H1 (cell line): ENCODE measurements around the gene XPNPEP2. TPM values are rescaled to one million over a fixed set of nuclear protein-coding genes. Genes with fewer than 3 reads are reported as not detected.

Source experiments
- CTCF ChIA-PET: fragments of 300-600 bp; sonication (Branson Sonifier 250); formaldehyde crosslinking; loops from one replicate; lab custom pipeline; 2021; ENCODE audit not compliant: partially characterized antibody; lab: Charles Lee
- POLR2A ChIA-PET: fragments of 300-600 bp; sonication (Branson Sonifier 250); formaldehyde crosslinking; loops from one replicate; lab custom pipeline; 2021; ENCODE audit warnings: inconsistent platforms; ENCODE audit not compliant: partially characterized antibody; lab: Charles Lee
- DNase-seq, 2 experiments: peaks; one replicate each; pipeline versions ENCODE4 v3.0.0 to v3.0.0-alpha.2; 2010 to 2022; ENCODE audit warnings: low spot score in 2 of 2, low read depth in 1 of 2, mixed read lengths in 1 of 2
- FAIRE-seq: peaks from 2 replicates; lab custom pipeline; 2011; peaks lifted over from hg19 to GRCh38; lab: Jason Lieb, UNC
- H2AFZ ChIP-seq: 2 replicates; pipeline ENCODE4 v1.8.1; 2012; ENCODE audit warnings: low read length, inconsistent platforms
- H2AK5ac ChIP-seq: 2 replicates; pipeline ENCODE4 v1.6.1; 2013; ENCODE audit warnings: low read depth, low read length
- H2BK120ac ChIP-seq: replicated peaks from 2 replicates; pipeline ENCODE3; 2013; ENCODE audit warnings: low read depth, low read length, inconsistent platforms
- H2BK12ac ChIP-seq: 2 replicates; pipeline ENCODE4 v1.6.1; 2013; ENCODE audit warnings: low read depth, low read length
- H2BK15ac ChIP-seq: 2 replicates; pipeline ENCODE4 v1.6.1; 2013; ENCODE audit warnings: low read length
- H2BK20ac ChIP-seq: 2 replicates; pipeline ENCODE4 v1.6.1; 2013; ENCODE audit warnings: low read length
- H2BK5ac ChIP-seq: 2 replicates; pipeline ENCODE4 v1.6.1; 2013; ENCODE audit warnings: low read depth, low read length
- H3K14ac ChIP-seq: 2 replicates; pipeline ENCODE4 v1.6.1; 2013; ENCODE audit warnings: inconsistent platforms; ENCODE audit not compliant: insufficient read length
- H3K18ac ChIP-seq: 2 replicates; pipeline ENCODE4 v1.6.1; 2013; ENCODE audit warnings: low read length; ENCODE audit errors: extremely low read depth
- H3K23ac ChIP-seq: 2 replicates; pipeline ENCODE4 v1.6.1; 2013; ENCODE audit warnings: inconsistent platforms; ENCODE audit not compliant: insufficient read length
- H3K23me2 ChIP-seq: 2 replicates; pipeline ENCODE4 v1.6.1; 2013; ENCODE audit warnings: low read depth, low read length
- H3K27ac ChIP-seq: 2 replicates; pipeline ENCODE4 v1.6.1; 2011; ENCODE audit warnings: low read depth, low read length, inconsistent platforms
- H3K27me3 ChIP-seq, 4 experiments: replicated peaks in 1 of 4; 1 replicate in 1 of 4; 2 replicates in 3 of 4; pipeline versions ENCODE4 v1.6.1 to v1.8.1; 2011 to 2013; ENCODE audit warnings: low read length in 3 of 4, mild to moderate bottlenecking in 3 of 4, inconsistent platforms in 2 of 4, mixed read lengths in 2 of 4, moderate library complexity in 1 of 4; ENCODE audit not compliant: control insufficient read depth in 3 of 4, insufficient read depth in 3 of 4; ENCODE audit errors: extremely low read depth in 1 of 4
- H3K36me3 ChIP-seq, 4 experiments: 2 replicates each; pipeline versions ENCODE4 v1.6.1 to v1.8.1; 2011 to 2013; ENCODE audit warnings: mild to moderate bottlenecking in 4 of 4, low read length in 3 of 4, moderate library complexity in 2 of 4, control low read depth in 1 of 4, inconsistent platforms in 1 of 4; ENCODE audit not compliant: insufficient read depth in 4 of 4, control insufficient read depth in 2 of 4
- H3K4ac ChIP-seq: replicated peaks from 2 replicates; pipeline ENCODE3; 2013; ENCODE audit warnings: low read length, low read depth, mixed read lengths, inconsistent platforms; ENCODE audit not compliant: insufficient read length
- H3K4me1 ChIP-seq, 4 experiments: replicated peaks in 1 of 4; 1 replicate in 1 of 4; 2 replicates in 3 of 4; pipeline versions ENCODE4 v1.6.1 to v1.8.1; 2011 to 2013; ENCODE audit warnings: low read length in 3 of 4, inconsistent platforms in 2 of 4, mixed read lengths in 1 of 4; ENCODE audit not compliant: insufficient read depth in 4 of 4, control insufficient read depth in 3 of 4
- H3K4me2 ChIP-seq, 2 experiments: 2 replicates each; pipeline versions ENCODE4 v1.6.1 to v1.8.1; 2011 to 2013; ENCODE audit warnings: low read depth in 2 of 2, low read length in 2 of 2, control low read depth in 1 of 2, inconsistent platforms in 1 of 2, mild to moderate bottlenecking in 1 of 2; ENCODE audit not compliant: insufficient read depth in 1 of 2
- H3K4me3 ChIP-seq, 4 experiments: fragments of 200-600, 300-600 bp in 1 of 4; sonication (generic), shearing (Covaris generic), sonication (Bioruptor Twin) in 1 of 4; 2 replicates each; pipeline versions ENCODE4 v1.5.1 to v1.8.1; 2011 to 2016; ENCODE audit warnings: low read length in 4 of 4, low read depth in 3 of 4, control low read depth in 2 of 4, inconsistent platforms in 2 of 4, mild to moderate bottlenecking in 2 of 4, mixed read lengths in 1 of 4, moderate library complexity in 1 of 4; ENCODE audit not compliant: insufficient read depth in 2 of 4; ENCODE audit errors: extremely low read depth in 1 of 4
- H3K56ac ChIP-seq: replicated peaks from 2 replicates; pipeline ENCODE3; 2013; ENCODE audit warnings: low read depth, mild to moderate bottlenecking, mixed read lengths, low read length, inconsistent platforms; ENCODE audit not compliant: insufficient read length
- H3K79me1 ChIP-seq: 2 replicates; pipeline ENCODE4 v1.6.1; 2013; ENCODE audit warnings: low read depth, low read length, control low read depth
- H3K79me2 ChIP-seq, 2 experiments: 2 replicates each; pipeline versions ENCODE4 v1.6.1 to v1.8.1; 2012 to 2013; ENCODE audit warnings: low read length in 2 of 2, mild to moderate bottlenecking in 2 of 2, inconsistent platforms in 1 of 2; ENCODE audit not compliant: insufficient read depth in 2 of 2, control insufficient read depth in 1 of 2
- H3K9ac ChIP-seq, 4 experiments: replicated peaks in 1 of 4; 1 replicate in 1 of 4; 2 replicates in 3 of 4; pipeline versions ENCODE4 v1.6.1 to v1.8.1; 2011 to 2013; ENCODE audit warnings: low read depth in 3 of 4, low read length in 3 of 4, control low read depth in 2 of 4, mild to moderate bottlenecking in 2 of 4, moderate library complexity in 2 of 4, inconsistent platforms in 1 of 4; ENCODE audit errors: extremely low read depth in 1 of 4
- H3K9me3 ChIP-seq, 2 experiments: 2 replicates each; pipeline versions ENCODE4 v1.6.1 to v1.8.1; 2012 to 2013; ENCODE audit warnings: mild to moderate bottlenecking in 2 of 2, moderate library complexity in 2 of 2, control low read depth in 1 of 2, inconsistent platforms in 1 of 2, low read depth in 1 of 2, low read length in 1 of 2, mixed read lengths in 1 of 2; ENCODE audit not compliant: insufficient read depth in 2 of 2
- H4K20me1 ChIP-seq, 2 experiments: replicated peaks in 1 of 2; 2 replicates each; pipeline versions ENCODE3 to v1.8.1; 2011 to 2013; ENCODE audit warnings: inconsistent platforms in 2 of 2, low read length in 2 of 2, mild to moderate bottlenecking in 1 of 2; ENCODE audit not compliant: insufficient read depth in 2 of 2, control insufficient read depth in 1 of 2
- H4K5ac ChIP-seq: 2 replicates; pipeline ENCODE4 v1.6.1; 2013; ENCODE audit warnings: low read length, low read depth, mixed read lengths, inconsistent platforms; ENCODE audit not compliant: insufficient read length
- H4K8ac ChIP-seq: 2 replicates; pipeline ENCODE4 v1.8.0; 2013; ENCODE audit warnings: mild to moderate bottlenecking, moderate library complexity, low read length, inconsistent platforms; ENCODE audit not compliant: insufficient read depth; ENCODE audit errors: extremely low read depth
- H4K91ac ChIP-seq: replicated peaks from 2 replicates; pipeline ENCODE3; 2013; ENCODE audit warnings: low read length, mixed read lengths, inconsistent platforms; ENCODE audit not compliant: insufficient read length
- GTF2F1 ChIP-seq: IDR thresholded peaks from 2 replicates; pipeline ENCODE4 v1.6.1; 2012; ENCODE audit warnings: low read depth, low read length, improper control_type of control experiment, borderline replicate concordance
- WGBS, 2 experiments: shearing (Covaris generic) in 1 of 2; methylation state at CpG; one replicate each; pipeline versions ENCODE4 v1.1.6 to v1.1.7; 2013 to 2015; ENCODE audit warnings: low lambda C conversion rate in 2 of 2, mixed read lengths in 2 of 2, inconsistent platforms in 1 of 2, low coverage in 1 of 2, missing lambda C conversion rate in 1 of 2; ENCODE audit not compliant: insufficient replicate concordance in 2 of 2, insufficient coverage in 1 of 2, insufficient read length in 1 of 2; ENCODE audit errors: extremely low coverage in 1 of 2, missing lambda C conversion rate in 1 of 2; 5-methylcytosine and 5-hydroxymethylcytosine counted together
- polyA plus RNA-seq, 7 experiments: library from polyadenylated mRNA; depleted of rRNA in 3 of 7; stranded (reverse) in 5 of 7; unstranded in 2 of 7; fragments of >200 nt in 5 of 7; fragments of 200-250 nt in 2 of 7; gene quantifications; 1 replicate in 5 of 7; 2 replicates in 1 of 7; 4 replicates in 1 of 7; pipeline versions ENCODE4 v1.2.1 to v1.2.3, GENCODE V29; 2011 to 2013; ENCODE audit warnings: missing spikeins in 2 of 7, mixed read lengths in 2 of 7
- total RNA-seq: library from RNA; stranded (reverse); fragmentation: NEBNext Ultra II Directional; extraction: Animal tissue kit (Norgen Biotek cat#: 25700); gene quantifications from 2 replicates; pipeline ENCODE4 v1.2.1, GENCODE V29; 2021

The XPNPEP2 gene
- total and polyA plus RNA-seq, 2 of the 8 experiments (the other 6 are each of a cell fraction or from before 2014, with no cell fraction given) = 0.27 TPM; not detected in 1

DNA sequence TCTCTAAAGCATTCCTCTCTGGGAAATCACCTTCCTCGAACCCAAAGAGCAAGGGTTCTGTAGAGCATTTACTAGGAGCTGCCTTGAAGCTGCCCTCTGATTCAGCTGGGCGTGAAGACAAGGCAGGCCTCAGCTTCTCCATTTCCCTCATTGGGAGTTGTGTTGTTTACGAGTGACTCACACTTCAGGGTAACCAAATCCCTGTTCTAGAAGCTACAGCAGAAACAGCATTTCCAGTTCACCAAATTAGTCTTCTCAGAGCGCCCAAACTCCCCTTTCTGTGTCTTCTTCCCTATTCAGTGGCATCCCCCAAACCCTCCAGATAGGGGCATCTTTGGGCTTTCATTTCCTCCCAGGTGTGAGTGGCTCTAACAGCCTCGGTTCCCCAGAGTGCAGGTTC, 863 bp upstream of the XPNPEP2 start:
- ChIA-PET POLR2A (no interaction called here), CTCF (interaction anchor here (0.8 to 1.9 kb wide), 7 partner anchors 9 to 136 kb away, joined by 3 to 8 read pairs (median 3); no protein-coding TSS in a partner anchor)
- FAIRE-seq (no peak), DNase-seq (no peak)
- Histone ChIP-seq H3K4me2 (no peak overlapping the region), H3K56ac (no peak overlapping the region), H4K5ac (no peak overlapping the region), H3K4ac (no peak overlapping the region), H3K79me1 (no peaks in the 10 kb centered on the region), H2BK15ac (no peak overlapping the region), H3K36me3 (no peaks in the 10 kb centered on the region), H2BK20ac (no peak overlapping the region), H3K4me3 (no peak overlapping the region), H2AK5ac (no peak overlapping the region), H3K27ac (no peak overlapping the region), H2BK120ac (no peak overlapping the region), H3K14ac (no peak overlapping the region), H3K4me1 (peaks cover 0 to 11% (median 3%) of the 10 kb centered on the region in 4 experiments; a peak in 4 of 7 replicates), H2BK5ac (no peak overlapping the region), H3K27me3 (no peaks in the 10 kb centered on the region; a peak in 1 of 7 replicates), H3K18ac (no peak overlapping the region), H3K79me2 (no peaks in the 10 kb centered on the region), H3K23ac (no peak overlapping the region), H2BK12ac (no peak overlapping the region), H4K91ac (no peak overlapping the region), H3K23me2 (no peaks in the 10 kb centered on the region), H4K8ac (no peak overlapping the region), H3K9ac (no peak overlapping the region), H2AFZ (no peak overlapping the region), H4K20me1 (no peaks in the 10 kb centered on the region), H3K9me3 (no peaks in the 10 kb centered on the region)
- WGBS, 2 experiments = 88% methylated on average over 5 of the region's 5 CpGs; no CpG with 5 or more reads in 1 of the 2 experiments
- no peak for TF ChIP-seq GTF2F1
